Smooth muscle cell (in vitro differentiated cells): ENCODE measurements around the gene CPTP. TPM values are rescaled to one million over a fixed set of nuclear protein-coding genes. Genes with fewer than 3 reads are reported as not detected.

Experiments
- DNase-seq: peaks from one replicate; lab custom pipeline; 2025; ENCODE audit not compliant: unreplicated experiment; lab: John Stamatoyannopoulos, UW
- H2AFZ ChIP-seq: fragments of 200-600 bp; sonication (generic); 2 replicates; pipeline ENCODE4 v1.6.0; 2016; ENCODE audit warnings: antibody characterized with exemption, low read depth, mild to moderate bottlenecking
- H3F3A ChIP-seq: fragments of 200-600 bp; sonication (generic); 2 replicates; pipeline ENCODE4 v1.6.0; 2017; ENCODE audit warnings: antibody characterized with exemption, low read depth
- H3K27ac ChIP-seq: fragments of 200-600 bp; sonication (generic); 2 replicates; pipeline ENCODE4 v1.5.1; 2016; ENCODE audit warnings: low read depth, mild to moderate bottlenecking
- H3K27me3 ChIP-seq: fragments of 200-600 bp; sonication (generic); 2 replicates; pipeline ENCODE4 v1.6.1; 2016; ENCODE audit warnings: low read depth, mild to moderate bottlenecking
- H3K36me3 ChIP-seq: fragments of 200-600 bp; sonication (generic); 2 replicates; pipeline ENCODE4 v1.5.1; 2016; ENCODE audit warnings: low read depth
- H3K4me1 ChIP-seq: fragments of 200-600 bp; sonication (generic); 2 replicates; pipeline ENCODE4 v1.5.1; 2016; ENCODE audit warnings: low read depth
- H3K4me2 ChIP-seq: fragments of 200-600 bp; sonication (generic); 2 replicates; pipeline ENCODE4 v1.6.0; 2016; ENCODE audit warnings: mild to moderate bottlenecking
- H3K4me3 ChIP-seq: fragments of 200-600 bp; sonication (generic); 2 replicates; pipeline ENCODE4 v1.5.1; 2016; ENCODE audit warnings: mild to moderate bottlenecking
- H3K79me2 ChIP-seq: fragments of 200-600 bp; sonication (generic); 2 replicates; pipeline ENCODE4 v1.6.0; 2016; ENCODE audit warnings: low read depth, mild to moderate bottlenecking
- H3K9ac ChIP-seq: fragments of 200-600 bp; sonication (generic); 2 replicates; pipeline ENCODE4 v1.6.0; 2016; ENCODE audit warnings: low read depth
- H3K9me3 ChIP-seq: fragments of 200-600 bp; sonication (generic); replicated peaks from 2 replicates; pipeline ENCODE4 v1.5.1; 2016; ENCODE audit warnings: low read depth
- H4K20me1 ChIP-seq: fragments of 200-600 bp; sonication (generic); 2 replicates; pipeline ENCODE4 v1.6.0; 2016; ENCODE audit warnings: low read depth
- WGBS: methylation state at CpG from one replicate; pipeline ENCODE4 v1.1.7; 2016; ENCODE audit warnings: low lambda C conversion rate; 5-methylcytosine and 5-hydroxymethylcytosine counted together
- polyA plus RNA-seq: library from polyadenylated mRNA; unstranded; fragments of >200 nt; fragmentation: Nextera tagmentation; extraction: Ambion mirVana; gene quantifications from 2 replicates; pipeline ENCODE4 v1.2.1, GENCODE V29; 2016
- total RNA-seq: library from RNA; depleted of rRNA; stranded (reverse); fragments of >200 nt; gene quantifications from 2 replicates; pipeline ENCODE4 v1.2.3, GENCODE V29; 2014
- TF ChIP-seq, protein P1 (sequence below): fragments of 200-600 bp; sonication (generic); IDR thresholded peaks from 2 replicates; pipeline ENCODE4 v1.5.1; 2017; ENCODE audit warnings: borderline replicate concordance, mild to moderate bottlenecking, antibody characterized with exemption; ENCODE audit not compliant: insufficient read depth, poor library complexity, severe bottlenecking

The CPTP gene
- total and polyA plus RNA-seq, 2 experiments from 2014 or later: 16.2 to 34.3 TPM

DNA sequence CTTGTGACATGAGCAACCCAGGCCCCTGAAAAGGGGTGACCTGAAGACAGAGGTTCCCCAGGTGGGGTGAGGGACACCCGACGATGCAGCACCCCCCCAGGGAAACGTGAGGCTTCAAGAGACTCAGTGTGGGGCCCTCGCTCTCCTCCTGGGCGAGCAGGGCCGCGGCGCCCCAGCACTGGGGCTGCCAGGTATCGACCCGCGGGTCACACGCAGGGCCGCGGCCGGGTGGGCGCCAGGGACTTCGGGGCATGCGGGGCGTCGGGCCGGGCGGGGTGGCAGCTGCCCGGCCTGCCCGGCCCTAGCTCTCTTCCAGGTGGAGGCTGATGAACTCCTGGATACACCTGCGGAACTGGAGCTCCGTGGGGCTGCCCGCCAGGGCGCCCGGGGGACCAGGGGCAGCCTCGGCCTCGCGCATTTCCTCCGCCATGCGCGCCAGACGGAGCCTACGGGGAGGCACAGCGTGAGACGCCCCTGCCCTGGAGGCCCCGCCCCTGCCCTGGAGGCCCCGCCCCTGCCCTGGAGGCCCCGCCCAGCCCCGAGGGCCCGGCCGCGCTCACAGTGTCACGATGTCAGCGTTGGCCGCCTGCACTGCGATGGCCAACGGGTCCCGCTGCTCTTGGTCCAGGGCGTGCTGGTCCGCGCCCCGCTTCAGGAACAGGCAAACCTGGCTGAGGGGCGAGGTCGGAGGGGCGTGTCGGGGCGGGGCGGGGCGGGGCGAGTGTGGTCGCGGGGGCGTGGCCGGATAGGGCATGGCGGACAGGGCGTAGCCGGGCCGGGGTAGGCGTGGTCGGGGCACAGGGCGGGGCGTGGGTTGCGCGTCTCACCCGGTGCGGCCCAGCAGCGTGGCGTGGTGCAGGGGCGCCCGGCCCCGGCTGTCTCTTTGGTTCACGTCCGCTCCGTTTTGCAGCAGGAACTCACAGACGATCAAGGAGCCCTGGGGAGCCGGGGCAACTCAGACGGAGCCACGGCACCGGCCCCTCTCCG is 31.0 kb upstream of the CPTP start:
- 82% methylated on average over 43 of the region's 94 CpGs for WGBS
- Histone ChIP-seq H3F3A (no peaks in the 10 kb centered on the region), H3K79me2 (no peaks in the 10 kb centered on the region), H3K27me3 (no peaks in the 10 kb centered on the region), H3K27ac (no peak overlapping the region), H3K9ac (no peak overlapping the region), H2AFZ (no peak overlapping the region), H3K4me3 (no peak overlapping the region), H3K4me2 (no peak overlapping the region), H3K9me3 (no peaks in the 10 kb centered on the region), H3K36me3 (no peaks in the 10 kb centered on the region), H4K20me1 (peaks cover 7% of the 10 kb centered on the region), H3K4me1 (no peaks in the 10 kb centered on the region)
- TF ChIP-seq, protein P1, sequence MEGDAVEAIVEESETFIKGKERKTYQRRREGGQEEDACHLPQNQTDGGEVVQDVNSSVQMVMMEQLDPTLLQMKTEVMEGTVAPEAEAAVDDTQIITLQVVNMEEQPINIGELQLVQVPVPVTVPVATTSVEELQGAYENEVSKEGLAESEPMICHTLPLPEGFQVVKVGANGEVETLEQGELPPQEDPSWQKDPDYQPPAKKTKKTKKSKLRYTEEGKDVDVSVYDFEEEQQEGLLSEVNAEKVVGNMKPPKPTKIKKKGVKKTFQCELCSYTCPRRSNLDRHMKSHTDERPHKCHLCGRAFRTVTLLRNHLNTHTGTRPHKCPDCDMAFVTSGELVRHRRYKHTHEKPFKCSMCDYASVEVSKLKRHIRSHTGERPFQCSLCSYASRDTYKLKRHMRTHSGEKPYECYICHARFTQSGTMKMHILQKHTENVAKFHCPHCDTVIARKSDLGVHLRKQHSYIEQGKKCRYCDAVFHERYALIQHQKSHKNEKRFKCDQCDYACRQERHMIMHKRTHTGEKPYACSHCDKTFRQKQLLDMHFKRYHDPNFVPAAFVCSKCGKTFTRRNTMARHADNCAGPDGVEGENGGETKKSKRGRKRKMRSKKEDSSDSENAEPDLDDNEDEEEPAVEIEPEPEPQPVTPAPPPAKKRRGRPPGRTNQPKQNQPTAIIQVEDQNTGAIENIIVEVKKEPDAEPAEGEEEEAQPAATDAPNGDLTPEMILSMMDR: no peak
- DNase-seq: no peak

DNA sequence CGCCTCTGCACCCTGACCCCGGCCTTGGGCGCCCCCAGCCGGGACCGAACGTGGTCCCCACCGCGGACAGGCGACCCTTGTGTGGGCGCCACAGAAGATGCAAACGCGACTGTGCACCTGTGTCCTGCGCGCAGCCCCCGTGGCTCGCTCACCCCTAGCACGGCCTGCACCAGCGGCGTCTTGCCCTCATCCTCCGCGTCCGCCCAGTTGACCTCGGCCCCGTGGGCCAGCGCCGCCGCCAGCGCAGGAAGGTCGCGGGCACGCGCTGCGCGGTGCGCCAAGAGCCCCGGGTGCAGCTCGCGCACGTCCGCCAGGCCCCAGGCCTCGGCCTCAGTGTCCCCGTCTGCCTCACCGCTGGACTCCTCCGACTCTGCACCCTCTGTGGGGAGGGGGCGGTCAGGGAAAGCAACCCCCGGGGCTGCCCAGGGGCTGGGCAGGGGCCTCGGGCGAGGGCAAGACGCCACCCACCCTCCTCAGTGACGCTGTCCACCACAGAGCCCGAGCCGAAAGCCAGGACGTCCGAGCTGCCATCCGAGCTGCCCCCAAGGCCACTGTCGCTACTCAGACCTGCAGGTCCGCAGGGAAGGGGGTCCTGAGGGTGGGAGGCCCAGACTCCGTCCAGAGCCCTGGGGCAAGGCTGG is 30.2 kb upstream of the CPTP start:
- Histone ChIP-seq H3K4me2 (no peak overlapping the region), H3K4me3 (no peak overlapping the region), H3K27ac (no peak overlapping the region), H3K79me2 (no peaks in the 10 kb centered on the region), H3K9ac (no peak overlapping the region), H2AFZ (no peak overlapping the region), H3K9me3 (no peaks in the 10 kb centered on the region), H3K27me3 (no peaks in the 10 kb centered on the region), H4K20me1 (peaks cover 15% of the 10 kb centered on the region), H3K4me1 (no peaks in the 10 kb centered on the region), H3F3A (no peaks in the 10 kb centered on the region), H3K36me3 (no peaks in the 10 kb centered on the region)
- DNase-seq: no peak
- WGBS: 94% methylated on average over 56 of the region's 58 CpGs
- TF ChIP-seq, protein P1: no peak

DNA sequence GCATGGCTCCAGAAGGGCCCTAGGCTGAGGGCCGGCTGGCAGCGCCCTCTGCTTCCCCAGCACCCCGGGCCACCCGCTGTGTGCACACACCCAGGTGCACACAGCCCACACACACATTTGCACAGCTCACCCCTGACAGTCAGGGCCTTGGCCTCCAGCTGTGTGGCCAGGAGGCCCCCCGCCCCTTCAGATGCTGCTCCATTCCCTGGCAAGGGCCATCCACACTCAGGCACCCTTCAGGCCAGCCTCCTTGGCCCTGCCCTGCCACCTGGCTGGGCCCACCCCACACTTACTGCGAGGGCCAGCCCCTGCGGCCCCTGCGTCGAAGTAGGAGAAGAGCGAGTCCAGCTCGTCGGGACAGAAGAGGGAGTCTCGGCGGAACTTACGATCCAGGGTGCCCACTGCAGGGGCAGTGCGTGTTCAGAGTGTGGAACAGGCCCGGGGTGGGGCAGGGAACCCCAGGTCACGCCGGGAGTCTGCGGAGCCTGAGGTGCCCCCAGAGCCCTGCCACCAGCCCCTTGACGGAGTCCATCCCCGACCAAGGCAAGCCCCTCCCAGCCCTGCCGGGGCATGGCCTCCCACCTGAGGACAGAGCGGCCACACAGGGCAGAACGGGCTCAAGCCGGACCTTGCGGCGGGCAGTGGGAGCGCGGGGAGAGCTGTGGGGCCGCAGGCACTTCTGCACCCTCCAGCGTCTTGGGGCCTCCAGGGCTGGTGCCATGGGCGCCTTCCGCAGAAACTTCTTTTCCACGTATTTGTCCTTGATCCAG is 29.3 kb upstream of the CPTP start:
- 96% methylated on average over 30 of the region's 35 CpGs for WGBS
- H3K9ac ChIP-seq: no peak overlapping the region
- TF ChIP-seq, protein P1: no peak
- no peak overlapping the region for H2AFZ ChIP-seq
- H3K9me3 ChIP-seq: no peaks in the 10 kb centered on the region
- no peak for DNase-seq
- H3K36me3 ChIP-seq: no peaks in the 10 kb centered on the region
- no peaks in the 10 kb centered on the region for H3K27me3 ChIP-seq
- H3K4me3 ChIP-seq: no peak overlapping the region
- no peak overlapping the region for H3K27ac ChIP-seq
- no peak overlapping the region for H3K4me2 ChIP-seq
- no peaks in the 10 kb centered on the region for H3F3A ChIP-seq
- H3K4me1 ChIP-seq: no peaks in the 10 kb centered on the region
- H4K20me1 ChIP-seq: peaks cover 25% of the 10 kb centered on the region
- H3K79me2 ChIP-seq: no peaks in the 10 kb centered on the region
